A549 (cell line): ENCODE data around the gene FSD1. TPM values are rescaled to one million over a fixed set of nuclear protein-coding genes. Genes with fewer than 3 reads are reported as not detected.

Source experiments
- ATAC-seq, 2 experiments: fragments of 200-7000 bp in 1 of 2; fragments of >200 bp in 1 of 2; cut with Nextera tagmentation in 1 of 2; cut with Tn5 transposase in 1 of 2; 3 replicates each; pipeline versions ENCODE4 v1.8.0 to v1.9.1; 2018 to 2020; ENCODE audit warnings: mild to moderate bottlenecking in 1 of 2, moderate library complexity in 1 of 2
- CTCF ChIA-PET: fragments of 300-600 bp; sonication (Branson Sonifier 250); formaldehyde crosslinking; extraction: SDS; loops from one replicate; lab custom pipeline; 2021; ENCODE audit warnings: antibody characterized with exemption, inconsistent platforms; lab: Yijun Ruan, JAX
- POLR2A ChIA-PET: fragments of 350-600 bp; formaldehyde crosslinking; extraction: SDS; loops from one replicate; lab custom pipeline; 2021; ENCODE audit warnings: antibody characterized with exemption, inconsistent platforms; lab: Yijun Ruan, JAX
- DNase-seq, 2 experiments: peaks; one replicate each; pipeline versions ENCODE4 v3.0.0 to v3.0.0-alpha.2; 2011 to 2016; ENCODE audit warnings: low read depth in 1 of 2, low spot score in 1 of 2
- FAIRE-seq: peaks from 2 replicates; lab custom pipeline; 2011; peaks lifted over from hg19 to GRCh38; lab: Jason Lieb, UNC
- H3K27ac ChIP-seq, 2 experiments: fragments of >200 bp; sonication (Bioruptor Twin); formaldehyde crosslinking; 3 replicates each; pipeline ENCODE4 v1.5.1; 2016 to 2017
- H3K4me1 ChIP-seq: fragments of >200 bp; sonication (Bioruptor Twin); formaldehyde crosslinking; 3 replicates; pipeline ENCODE4 v1.6.1; 2016
- H3K4me2 ChIP-seq: fragments of >200 bp; sonication (Bioruptor Twin); formaldehyde crosslinking; 3 replicates; pipeline ENCODE4 v1.6.1; 2016
- H3K4me3 ChIP-seq: fragments of >200 bp; sonication (Bioruptor Twin); formaldehyde crosslinking; 3 replicates; pipeline ENCODE4 v1.5.1; 2016
- H3K9me3 ChIP-seq: fragments of >200 bp; sonication (Bioruptor Twin); formaldehyde crosslinking; 3 replicates; pipeline ENCODE4 v1.6.1; 2016
- CBX2 ChIP-seq: fragments of 200-600 bp; sonication (generic); IDR thresholded peaks from 2 replicates; pipeline ENCODE4 v1.6.1; 2016; ENCODE audit warnings: low read depth, mild to moderate bottlenecking, borderline replicate concordance
- CHD2 ChIP-seq: fragments of 150-350 bp; IDR thresholded peaks from 2 replicates; pipeline ENCODE4 v1.6.1; 2014; ENCODE audit warnings: low read length; ENCODE audit not compliant: partially characterized antibody
- CHD4 ChIP-seq: fragments of 200-600 bp; sonication (generic); IDR thresholded peaks from 2 replicates; pipeline ENCODE4 v1.6.1; 2016; ENCODE audit warnings: antibody characterized with exemption, mild to moderate bottlenecking, borderline replicate concordance
- FOSL2 ChIP-seq, 2 experiments: fragments of 450-650 bp in 1 of 2; fragments of >200 bp in 1 of 2; sonication (Bioruptor Twin) in 1 of 2; formaldehyde crosslinking; IDR thresholded peaks; 2 replicates each; pipeline versions ENCODE4 v1.5.0 to v1.6.1; 2016 to 2020; ENCODE audit warnings: mild to moderate bottlenecking in 1 of 2, moderate library complexity in 1 of 2
- FOXS1 ChIP-seq: fragments of 250-450 bp; sonication (Bioruptor Pico); IDR thresholded peaks from 2 replicates; pipeline ENCODE4 v1.5.0; 2020; ENCODE audit warnings: mild to moderate bottlenecking, moderate library complexity
- HDAC2 ChIP-seq: fragments of 200-600 bp; sonication (generic); IDR thresholded peaks from 2 replicates; pipeline ENCODE4 v1.6.1; 2016
- JUNB ChIP-seq: fragments of >200 bp; sonication (Bioruptor Twin); formaldehyde crosslinking; IDR thresholded peaks from 2 replicates; pipeline ENCODE4 v1.6.1; 2016
- MAFK ChIP-seq: fragments of 450-650 bp; IDR thresholded peaks from 2 replicates; pipeline ENCODE4 v1.6.1; 2014; ENCODE audit not compliant: partially characterized antibody
- MAZ ChIP-seq: fragments of 150-350 bp; IDR thresholded peaks from 2 replicates; pipeline ENCODE4 v1.6.1; 2014; ENCODE audit warnings: antibody characterized with exemption, low read depth, low read length, borderline replicate concordance
- NR3C1 ChIP-seq: fragments of >200 bp; sonication (Bioruptor Twin); formaldehyde crosslinking; IDR thresholded peaks from 3 replicates; pipeline ENCODE4 v1.6.1; 2017
- PHF8 ChIP-seq: fragments of 200-600 bp; sonication (generic); IDR thresholded peaks from 2 replicates; pipeline ENCODE4 v1.6.1; 2016; ENCODE audit warnings: low read depth, mild to moderate bottlenecking, antibody characterized with exemption, moderate library complexity, borderline replicate concordance
- RFX5 ChIP-seq: fragments of 450-650 bp; IDR thresholded peaks from 2 replicates; pipeline ENCODE4 v1.7.1; 2014; ENCODE audit warnings: antibody characterized with exemption, mild to moderate bottlenecking, moderate library complexity
- SREBF2 ChIP-seq: fragments of 450-650 bp; IDR thresholded peaks from 2 replicates; pipeline ENCODE4 v1.6.1; 2014; ENCODE audit warnings: mild to moderate bottlenecking, moderate library complexity
- WGBS: methylation state at CpG from one replicate; pipeline ENCODE4 v1.1.6; 2017; ENCODE audit errors: missing lambda C conversion rate; 5-methylcytosine and 5-hydroxymethylcytosine counted together
- polyA plus RNA-seq, 4 experiments: library from polyadenylated mRNA; depleted of rRNA in 3 of 4; stranded (reverse); fragments of >200 nt; fragmentation: RNase III in 1 of 4; extraction: RNeasy Plus Mini Kit Qiagen cat#74134 plus additional on column Dnase treatment in 1 of 4; gene quantifications; 2 replicates in 3 of 4; 3 replicates in 1 of 4; pipeline ENCODE4 v1.2.3, GENCODE V29; 2011 to 2017
- TF ChIP-seq, protein P1 (sequence below): IDR thresholded peaks from 2 replicates; pipeline ENCODE4 v1.6.1; 2012; ENCODE audit warnings: low read depth, borderline replicate concordance

The FSD1 gene
- polyA plus RNA-seq, 2 of the 4 experiments (the other 2 are of a cell fraction) = 3.5 to 13.2 TPM

DNA sequence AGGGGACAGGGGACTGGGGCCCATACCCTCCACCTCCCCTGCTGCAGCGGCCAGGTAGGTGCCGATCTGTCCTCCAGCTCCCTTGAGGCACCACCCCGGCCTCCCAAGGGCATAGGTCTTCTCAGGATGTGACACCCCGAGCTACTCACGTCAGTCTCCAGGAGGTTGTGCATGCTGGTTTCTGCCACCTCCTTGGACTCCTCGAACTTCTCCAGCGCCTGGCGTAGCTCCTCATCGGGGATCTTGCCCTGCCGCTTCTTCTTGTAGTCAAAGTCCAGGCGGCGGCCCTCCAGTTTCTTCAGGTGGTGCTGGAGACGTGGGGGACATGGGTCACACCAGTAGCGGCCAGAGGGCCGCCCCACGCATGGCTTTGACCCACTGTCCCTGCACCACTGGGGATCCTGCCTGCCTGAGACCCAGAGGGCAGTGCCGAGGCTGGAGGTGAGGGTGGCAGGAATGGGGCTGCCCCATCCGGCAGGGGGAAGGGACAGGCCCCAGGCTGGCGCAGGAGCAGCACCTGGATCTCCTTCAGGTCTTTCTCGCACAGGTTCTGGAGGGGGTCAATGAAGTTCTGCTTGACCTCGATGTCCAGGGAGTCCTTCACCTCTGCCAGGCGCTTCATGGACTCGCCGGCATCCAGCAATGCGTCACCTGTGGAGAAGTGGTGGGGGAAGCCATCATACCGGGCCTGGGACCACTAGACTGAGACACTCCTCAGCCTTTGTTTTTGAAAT lies 59.3 kb downstream of the FSD1 start (continued):
- TF ChIP-seq PHF8 (no peak), SREBF2 (no peak), JUNB (no peak)
- TF ChIP-seq, protein P1, sequence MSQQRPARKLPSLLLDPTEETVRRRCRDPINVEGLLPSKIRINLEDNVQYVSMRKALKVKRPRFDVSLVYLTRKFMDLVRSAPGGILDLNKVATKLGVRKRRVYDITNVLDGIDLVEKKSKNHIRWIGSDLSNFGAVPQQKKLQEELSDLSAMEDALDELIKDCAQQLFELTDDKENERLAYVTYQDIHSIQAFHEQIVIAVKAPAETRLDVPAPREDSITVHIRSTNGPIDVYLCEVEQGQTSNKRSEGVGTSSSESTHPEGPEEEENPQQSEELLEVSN = no peak

DNA sequence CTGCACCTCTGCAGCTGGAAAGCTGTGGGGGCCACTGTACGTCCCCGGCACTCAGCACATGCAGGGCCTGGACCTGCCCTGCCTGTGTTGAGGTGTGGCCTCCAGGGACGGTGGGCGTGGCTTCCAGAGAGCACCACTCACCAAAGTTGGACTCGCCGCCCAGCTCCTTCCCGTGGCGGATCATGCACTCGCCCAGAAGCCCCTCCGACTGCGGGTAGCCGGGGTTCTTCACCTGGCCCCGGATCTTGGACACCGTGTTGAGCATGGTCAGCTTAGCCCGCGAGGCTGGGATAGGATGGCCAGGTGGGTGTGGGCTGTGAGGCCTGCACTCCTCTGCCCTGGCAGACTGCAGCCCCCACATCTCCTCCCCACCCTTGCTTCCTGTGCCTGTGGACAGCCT lies 60.9 kb downstream of the FSD1 start:
- Histone ChIP-seq H3K4me2 (no peak overlapping the region), H3K27ac (no peak overlapping the region), H3K9me3 (no peaks in the 10 kb centered on the region), H3K4me1 (peaks cover 28% of the 10 kb centered on the region), H3K4me3 (no peak overlapping the region)
- TF ChIP-seq FOSL2 (IDR thresholded peaks at IDR 0.05) (no peak), FOSL2 (CRISPR knock-in tag; IDR thresholded peaks at IDR 0.05) (no peak), JUNB (no peak), CHD4 (no peak)
- ChIA-PET POLR2A (no interaction called here), CTCF (interaction anchor here (0.8 to 3.0 kb wide), 4 partner anchors 11 to 35 kb away, joined by 3 to 21 read pairs (median 6); partner anchors contain the start of gene SH3GL1)
- no peak for DNase-seq
- no peak for ATAC-seq
- WGBS = no CpG with 5 or more reads among the region's 16 CpGs
- FAIRE-seq = no peak

DNA sequence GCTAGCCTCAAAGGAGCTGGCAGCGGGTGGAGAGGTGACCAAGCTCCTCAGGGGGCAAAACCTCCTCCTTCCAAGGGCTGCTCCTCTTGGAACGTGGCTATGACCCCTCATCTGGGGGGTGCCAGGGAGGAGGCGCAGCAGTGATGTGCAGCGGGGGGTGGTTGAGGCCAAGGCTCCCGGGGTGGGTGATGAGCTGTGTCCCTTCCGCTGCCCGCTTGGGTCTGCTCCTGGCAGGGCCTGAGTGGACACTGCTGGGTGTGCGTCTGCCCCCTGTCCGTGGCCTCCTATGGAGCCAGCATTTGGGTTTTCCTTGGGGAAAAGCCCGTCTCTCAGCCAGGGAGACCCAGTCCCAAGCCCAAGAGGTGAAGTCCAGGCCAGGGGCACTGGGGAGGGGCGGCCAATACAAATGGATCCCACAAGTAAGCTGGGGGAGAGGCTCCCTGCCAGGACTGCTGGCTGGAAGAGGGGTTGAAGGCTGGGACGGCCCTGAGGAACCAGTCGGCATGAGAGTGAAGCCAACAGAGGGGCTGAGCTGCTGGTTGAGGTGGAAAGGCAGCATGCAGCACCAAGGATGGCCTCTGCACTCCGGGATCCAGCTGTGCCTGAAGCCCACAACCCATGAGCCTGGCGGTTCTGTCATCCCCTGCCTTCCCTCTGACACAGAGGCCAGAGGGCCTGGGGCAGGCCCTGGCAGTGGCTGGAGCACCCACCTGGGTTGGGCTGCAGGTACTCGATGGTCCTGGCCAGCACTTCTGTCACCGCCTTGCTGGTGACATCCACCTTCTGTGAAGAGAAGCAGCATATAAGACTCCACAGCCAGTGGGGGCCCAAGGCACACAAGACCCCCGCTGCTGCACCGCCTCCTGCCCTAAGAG lies 61.6 kb downstream of the FSD1 start:
- ATAC-seq (no peak), FAIRE-seq (no peak), DNase-seq (no peak)
- ChIA-PET POLR2A (no interaction called here), CTCF (interaction anchor here (0.8 to 3.0 kb wide), 5 partner anchors 10 to 34 kb away, joined by 3 to 21 read pairs (median 6); partner anchors contain the start of gene SH3GL1)
- no peak overlapping the region for H3K4me3 ChIP-seq
- no peak for TF ChIP-seq HDAC2
- TF ChIP-seq MAZ = no peak
- TF ChIP-seq CHD2 = no peak
- no peak for TF ChIP-seq NR3C1
- no peak for TF ChIP-seq CBX2
- no peak for TF ChIP-seq PHF8
- H3K27ac ChIP-seq = no peak overlapping the region
- 96% methylated on average over 11 of the region's 19 CpGs for WGBS
- no peaks in the 10 kb centered on the region for H3K9me3 ChIP-seq
- no peak overlapping the region for H3K4me2 ChIP-seq
- H3K4me1 ChIP-seq = peaks cover 23% of the 10 kb centered on the region

DNA sequence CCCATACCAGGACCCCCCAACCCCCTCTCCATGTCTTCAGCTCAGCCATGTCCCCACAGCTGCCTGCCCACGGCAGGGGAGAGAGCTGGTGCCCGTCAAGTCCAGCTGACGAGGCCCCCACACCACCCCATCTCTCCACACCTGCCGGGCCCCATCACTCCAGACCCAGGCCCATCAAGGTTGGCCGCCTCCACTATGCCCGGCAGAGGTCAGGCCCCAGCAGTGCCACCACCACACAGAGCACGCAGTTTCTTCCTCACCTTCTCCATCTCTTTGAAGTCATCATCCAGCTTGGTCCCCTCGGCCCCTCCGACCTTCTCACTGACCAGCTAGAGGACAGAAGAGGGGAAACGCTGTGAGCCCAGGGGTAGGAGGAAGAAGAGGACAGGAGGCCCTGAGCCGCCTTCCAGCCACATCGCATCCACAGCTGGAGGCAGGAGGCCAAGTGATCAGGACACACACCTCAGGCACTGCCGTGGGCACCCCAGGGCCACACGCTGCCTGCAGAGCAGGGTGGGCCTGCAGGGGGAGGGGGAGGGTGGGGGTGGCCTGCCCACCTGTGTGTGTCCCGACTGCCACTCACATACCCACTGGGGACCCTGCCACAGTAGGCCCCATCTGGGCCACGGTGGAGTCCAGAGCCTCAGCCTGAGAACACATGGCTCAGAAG lies 62.4 kb downstream of the FSD1 start:
- H3K4me1 ChIP-seq = peaks cover 15% of the 10 kb centered on the region
- ATAC-seq (no peak), FAIRE-seq (no peak), DNase-seq (no peak)
- no peak for TF ChIP-seq MAFK
- TF ChIP-seq JUNB = no peak
- TF ChIP-seq, protein P1 = no peak
- no peak for TF ChIP-seq FOXS1
- no peak for TF ChIP-seq RFX5
- WGBS = 97% methylated on average over 7 of the region's 16 CpGs
- H3K9me3 ChIP-seq = no peaks in the 10 kb centered on the region
- ChIA-PET POLR2A (no interaction called here), CTCF (interaction anchor here (1.2 to 3.0 kb wide), 2 partner anchors 14 to 34 kb away, joined by 6 to 21 read pairs; partner anchors contain the start of gene SH3GL1)
- no peak overlapping the region for H3K4me2 ChIP-seq
- no peak overlapping the region for H3K27ac ChIP-seq
- H3K4me3 ChIP-seq = no peak overlapping the region
